Bronchial smooth muscle cell (primary cell): ENCODE data around the gene OR8K3. TPM values are rescaled to one million over a fixed set of nuclear protein-coding genes. Genes with fewer than 3 reads are reported as not detected.

Source experiments
- total RNA-seq: library from RNA; depleted of rRNA; stranded (reverse); fragments of >200 nt; gene quantifications from 2 replicates; pipeline ENCODE4 v1.2.1, GENCODE V29; 2014

Gene OR8K3
- not detected in 2 replicates for total RNA-seq

GRCh38 chr11:56314844-56315243, at the start of gene OR8K3:
Gene OR8K3 (plus strand): TSS chr11:56315144. CDS start chr11:56318307, 3,163 bp downstream.

GRCh38 chr11:56273854-56274253, 41.1 kb upstream of the OR8K3 start, which contains the start of gene OR5T1:
Gene OR5T1 (plus strand): TSS chr11:56274154. CDS start chr11:56275639, 1,485 bp downstream.

GRCh38 chr11:56292154-56292553, 22.8 kb upstream of the OR8K3 start, which contains the start of gene OR8H1:
Gene OR8H1 (minus strand): TSS chr11:56292254. CDS start chr11:56291062, 1,192 bp downstream.

GRCh38 chr11:56345739-56346138, 30.8 kb downstream of the OR8K3 start, which contains the start of gene OR8K1:
Gene OR8K1 (plus strand): TSS chr11:56346039. CDS start chr11:56346039, 0 bp downstream.

GRCh38 chr11:56353991-56354390, 39.0 kb downstream of the OR8K3 start, which contains the start of gene OR8J1:
Gene OR8J1 (plus strand): TSS chr11:56354291. CDS start chr11:56360247, 5,956 bp downstream.

Other genes starting within 250 kb of the OR8K3 start
- gene OR8I2, start 221.8 kb upstream of the OR8K3 start, total RNA-seq = not detected in 2 replicates
- gene OR8H2, start 211.5 kb upstream of the OR8K3 start, total RNA-seq = not detected in 2 replicates
- gene OR8H3, start 192.8 kb upstream of the OR8K3 start, total RNA-seq = not detected in 2 replicates
- not detected in 2 replicates for gene OR8J3, start 174.9 kb upstream of the OR8K3 start, total RNA-seq
- not detected in 2 replicates for gene OR8K5, start 154.8 kb upstream of the OR8K3 start, total RNA-seq
- not detected in 2 replicates for gene OR5J2, start 138.5 kb upstream of the OR8K3 start, total RNA-seq
- gene OR5T2, start 80.9 kb upstream of the OR8K3 start, total RNA-seq = not detected in 2 replicates
- gene OR5T3, start 62.9 kb upstream of the OR8K3 start, total RNA-seq = not detected in 2 replicates
- not detected in 2 replicates for gene OR5T1, start 41.0 kb upstream of the OR8K3 start, total RNA-seq
- not detected in 2 replicates for gene OR8H1, start 22.9 kb upstream of the OR8K3 start, total RNA-seq
- gene OR8K1, start 30.9 kb downstream of the OR8K3 start, total RNA-seq = not detected in 2 replicates
- gene OR8J1, start 39.1 kb downstream of the OR8K3 start, total RNA-seq = not detected in 2 replicates
- not detected in 2 replicates for gene OR8U1, start 60.5 kb downstream of the OR8K3 start, total RNA-seq
- not detected in 2 replicates for gene OR5AL1, start 97.6 kb downstream of the OR8K3 start, total RNA-seq
- not detected in 2 replicates for gene OR5M3, start 158.2 kb downstream of the OR8K3 start, total RNA-seq
- not detected in 2 replicates for gene OR5M8, start 176.2 kb downstream of the OR8K3 start, total RNA-seq
- not detected in 2 replicates for gene OR5M11, start 228.1 kb downstream of the OR8K3 start, total RNA-seq